NOMO-1 treated with DMSO at 0.1 percent for 48 hours (cell line): ENCODE results near the gene EFCAB9.
"Not testable (repeated sequence)": the region's sequence is repeated elsewhere in the genome, so short reads cannot be mapped to it uniquely, and the experiment has no call there.

Experiments used
- DNase-seq: peaks from one replicate; lab custom pipeline; 2025; ENCODE audit not compliant: unreplicated experiment; lab: John Stamatoyannopoulos, UW

EFCAB9 gene

DNA sequence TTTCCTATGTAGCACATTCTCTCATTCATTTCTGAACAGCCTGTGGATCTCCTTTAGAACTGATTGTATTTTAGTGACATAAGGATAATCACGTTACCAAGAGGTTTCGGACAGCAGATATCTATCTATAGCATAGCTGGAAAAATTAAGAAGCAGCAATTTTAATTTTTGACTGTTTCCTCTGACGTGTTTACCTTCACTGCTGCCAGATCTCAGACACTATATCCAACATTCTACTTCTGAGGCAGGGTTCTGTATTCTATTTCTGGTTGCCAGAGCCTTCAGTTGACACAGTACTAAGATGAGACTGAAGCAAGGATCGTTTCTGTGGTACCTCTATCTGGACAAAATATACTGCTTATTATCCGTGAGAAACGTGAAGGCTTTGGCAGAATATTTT is at the start of gene EFCAB9:
EFCAB9 (plus strand) TSS at position 301 of the 400 bp plus-strand sequence; CDS start at position 302, 1 bp downstream.
- no peak for DNase-seq

DNA sequence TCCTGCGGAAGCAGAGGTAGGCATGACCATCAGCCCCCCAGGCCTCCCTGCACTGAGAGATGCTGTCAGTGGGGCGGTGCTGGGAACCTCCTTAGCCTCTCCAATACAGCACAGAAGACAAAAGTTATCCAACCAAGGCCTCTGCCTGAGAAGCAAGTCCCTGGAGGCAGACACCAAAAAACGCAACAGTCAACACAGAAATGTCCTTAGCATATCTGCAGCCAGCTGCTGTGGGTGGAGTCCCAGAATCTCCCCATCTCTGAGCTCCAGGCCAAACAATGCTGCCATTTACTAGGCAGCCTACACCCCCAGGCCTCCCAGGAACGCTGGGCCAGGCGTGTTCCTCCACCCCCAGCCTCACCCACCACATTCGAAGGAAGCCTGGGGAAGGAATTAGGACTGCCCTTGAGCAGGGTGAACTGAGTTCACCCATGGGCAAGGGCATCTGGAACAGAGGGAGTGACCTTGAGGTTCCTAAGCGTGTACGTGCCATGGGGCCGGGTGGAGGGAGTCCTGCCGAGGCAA is 49.6 kb upstream of the EFCAB9 start:
- no peak for DNase-seq

DNA sequence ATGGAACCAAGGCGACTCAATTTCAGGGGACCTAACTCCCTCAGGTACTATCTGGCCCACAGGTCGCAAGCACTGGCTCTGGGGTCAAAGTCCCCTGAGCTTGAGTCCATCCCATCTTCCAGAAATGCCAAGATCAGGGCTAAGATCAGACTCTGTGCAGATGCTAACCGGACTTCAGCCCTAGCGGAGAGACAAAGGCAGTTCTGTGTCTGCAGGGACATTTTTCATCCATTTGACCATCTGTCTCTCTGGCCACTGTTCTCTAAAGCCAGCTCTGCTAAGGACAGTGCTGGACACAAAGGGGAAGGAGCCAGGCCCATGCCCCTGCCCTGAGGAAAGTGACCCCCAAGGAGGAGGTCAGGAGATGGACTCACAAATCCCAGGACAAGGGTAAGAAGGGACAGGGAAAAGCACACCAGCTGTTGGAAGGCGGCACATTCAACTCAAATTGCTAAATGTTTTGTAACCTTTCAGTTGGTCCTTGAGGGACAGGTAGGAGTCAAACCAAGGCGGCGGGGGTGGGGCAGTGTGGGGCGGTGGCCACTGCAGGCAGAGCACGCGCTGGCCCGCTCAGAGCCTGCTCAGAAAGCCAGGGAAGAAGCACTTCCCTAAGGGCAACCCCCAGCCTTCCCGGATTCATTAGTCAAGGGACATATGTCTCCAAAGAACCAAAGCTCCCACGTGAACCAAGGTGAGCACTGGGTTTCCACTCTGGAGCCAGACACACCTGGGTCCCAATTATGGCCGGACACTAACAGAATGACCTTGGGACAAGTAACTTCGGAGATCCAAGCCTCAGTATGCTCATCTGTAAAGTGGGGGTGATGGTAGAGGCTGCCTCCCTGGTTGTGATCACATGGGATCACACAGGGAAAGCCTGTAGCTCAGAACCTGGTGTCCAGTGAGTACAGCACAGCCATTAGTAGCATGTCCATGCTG is 48.8 kb upstream of the EFCAB9 start:
- no peak for DNase-seq

DNA sequence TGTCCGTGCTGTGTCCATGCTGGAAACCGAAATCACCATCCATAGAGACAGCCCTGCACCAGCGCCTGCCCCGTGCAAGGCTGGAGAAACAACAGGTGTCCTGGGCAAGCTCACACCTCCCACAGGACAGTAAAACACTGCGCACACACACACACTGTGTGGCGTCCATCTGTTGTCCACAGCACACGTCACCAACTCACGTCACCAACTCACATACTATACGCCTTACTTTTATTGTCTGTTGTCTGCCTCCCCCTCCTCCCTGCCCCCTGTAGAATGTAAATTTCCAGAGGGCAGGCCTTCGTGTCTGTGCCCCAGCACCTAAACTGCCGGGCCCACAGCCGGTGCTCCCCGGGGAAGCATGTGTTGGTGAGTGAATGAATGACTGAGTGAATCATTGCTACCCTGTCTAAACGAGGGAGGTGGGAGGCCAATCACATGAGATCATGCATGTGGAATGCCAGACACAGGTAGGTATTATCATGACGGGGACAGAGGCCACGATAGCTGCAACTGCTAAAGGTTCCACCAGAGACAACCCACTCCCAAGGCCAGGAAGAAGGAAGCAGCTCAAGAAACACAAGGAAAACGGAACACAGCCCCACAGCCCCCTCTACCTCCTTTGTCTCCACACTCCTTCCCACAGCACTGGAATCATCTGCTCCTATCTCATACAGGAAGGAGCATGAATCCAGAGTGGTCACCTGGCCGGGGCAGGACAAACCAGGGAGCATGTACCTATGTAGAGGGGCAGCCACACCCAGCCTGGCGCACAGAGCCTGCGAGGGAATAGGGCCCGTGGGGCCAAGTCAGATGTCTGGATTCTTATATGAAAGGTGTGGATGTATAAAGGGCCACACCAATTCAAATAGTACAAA is 47.9 kb upstream of the EFCAB9 start:
- DNase-seq, result no peak

DNA sequence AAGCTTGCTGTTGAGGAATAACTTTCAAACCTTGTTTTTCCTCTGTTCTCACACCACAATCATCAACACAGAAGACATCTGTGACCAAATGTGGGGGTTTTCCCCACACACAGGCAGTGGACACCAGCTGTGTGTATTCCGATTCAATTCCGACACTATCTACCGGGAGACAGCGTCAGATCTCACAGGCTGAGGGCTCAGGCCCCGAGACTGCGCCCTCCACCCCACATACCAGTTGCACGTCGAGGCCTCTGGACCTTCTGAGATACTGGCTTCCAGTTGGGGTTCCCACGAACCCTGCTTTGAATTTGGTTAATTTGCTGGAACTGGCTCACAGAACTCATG is 47.3 kb upstream of the EFCAB9 start:
- no peak for DNase-seq

DNA sequence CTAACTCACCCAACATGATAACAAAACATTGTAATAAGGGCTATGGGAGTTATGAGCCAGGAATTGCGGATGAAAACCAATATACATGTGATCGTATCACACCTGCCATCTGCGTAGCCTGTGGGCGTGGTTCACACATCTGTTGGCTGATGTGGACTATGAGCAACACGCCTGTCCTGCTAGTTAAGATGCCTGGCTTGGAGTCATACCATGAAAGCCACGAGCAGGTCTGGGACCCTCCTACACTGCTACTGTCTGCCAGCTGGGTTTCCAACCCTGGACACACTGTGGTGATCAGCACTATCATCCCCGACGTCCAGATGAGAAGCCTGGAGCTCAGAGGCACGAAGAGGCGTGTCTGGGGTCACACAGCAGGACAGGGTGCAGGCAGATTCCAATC is 46.1 kb upstream of the EFCAB9 start:
- no peak for DNase-seq

DNA sequence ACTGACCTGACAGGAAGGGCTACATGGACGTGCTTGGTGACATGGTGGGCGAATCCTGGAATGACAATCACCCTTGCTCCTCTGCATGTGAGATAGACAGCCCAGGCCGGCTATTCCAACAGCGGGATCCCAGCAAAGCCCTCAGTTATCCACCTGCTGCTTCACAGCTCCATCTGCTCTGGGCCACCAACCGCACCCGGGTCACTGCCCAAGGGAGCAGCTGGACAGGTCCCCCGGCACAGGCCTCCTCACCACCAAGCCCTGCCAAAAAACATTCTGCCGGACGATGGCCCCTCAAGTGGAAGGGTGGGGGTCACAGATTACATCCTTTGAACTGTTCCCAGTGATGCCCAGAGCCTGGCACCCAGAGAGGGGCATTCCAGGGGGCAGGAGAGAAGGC is 45.6 kb upstream of the EFCAB9 start:
- no peak for DNase-seq

DNA sequence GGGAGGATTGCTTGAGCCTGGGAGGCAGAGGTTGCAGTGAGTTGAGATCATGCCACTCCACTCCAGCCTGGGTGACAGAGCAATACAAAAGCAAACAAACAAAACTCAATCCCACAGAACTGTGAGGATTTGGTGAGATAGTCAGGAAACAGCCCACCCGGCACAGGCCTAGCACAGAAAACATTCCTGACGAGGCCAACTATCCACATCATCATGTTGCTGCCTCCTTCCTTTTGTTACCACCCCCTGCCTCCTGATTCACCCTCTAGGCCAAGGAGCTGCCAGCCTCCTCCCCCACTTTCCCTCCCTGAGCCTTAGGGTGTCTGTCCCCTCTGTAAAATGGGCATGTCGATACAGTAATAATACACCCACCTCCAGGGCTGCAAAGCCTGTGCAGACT is 44.9 kb upstream of the EFCAB9 start:
- DNase-seq, result no peak

DNA sequence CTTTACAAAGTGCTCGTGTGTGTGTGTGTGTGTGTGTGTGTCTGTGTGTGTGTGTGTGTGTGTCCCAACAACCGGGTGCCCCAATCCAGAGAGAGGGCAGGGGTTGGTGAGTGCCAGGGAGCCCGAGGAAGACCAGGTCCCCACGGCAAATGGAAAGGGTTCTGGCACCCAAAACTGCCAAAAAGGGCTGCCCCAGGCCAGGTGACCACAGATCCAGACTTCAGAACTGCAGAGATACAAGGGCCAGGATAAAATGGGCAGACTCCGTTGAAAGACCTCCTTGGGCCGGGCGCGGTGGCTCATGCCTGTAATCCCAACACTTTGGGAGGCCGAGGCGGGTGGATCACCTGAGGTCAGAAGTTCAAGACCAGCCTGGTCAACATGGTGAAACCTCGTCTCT is 44.5 kb upstream of the EFCAB9 start:
- not testable (repeated sequence) for DNase-seq

DNA sequence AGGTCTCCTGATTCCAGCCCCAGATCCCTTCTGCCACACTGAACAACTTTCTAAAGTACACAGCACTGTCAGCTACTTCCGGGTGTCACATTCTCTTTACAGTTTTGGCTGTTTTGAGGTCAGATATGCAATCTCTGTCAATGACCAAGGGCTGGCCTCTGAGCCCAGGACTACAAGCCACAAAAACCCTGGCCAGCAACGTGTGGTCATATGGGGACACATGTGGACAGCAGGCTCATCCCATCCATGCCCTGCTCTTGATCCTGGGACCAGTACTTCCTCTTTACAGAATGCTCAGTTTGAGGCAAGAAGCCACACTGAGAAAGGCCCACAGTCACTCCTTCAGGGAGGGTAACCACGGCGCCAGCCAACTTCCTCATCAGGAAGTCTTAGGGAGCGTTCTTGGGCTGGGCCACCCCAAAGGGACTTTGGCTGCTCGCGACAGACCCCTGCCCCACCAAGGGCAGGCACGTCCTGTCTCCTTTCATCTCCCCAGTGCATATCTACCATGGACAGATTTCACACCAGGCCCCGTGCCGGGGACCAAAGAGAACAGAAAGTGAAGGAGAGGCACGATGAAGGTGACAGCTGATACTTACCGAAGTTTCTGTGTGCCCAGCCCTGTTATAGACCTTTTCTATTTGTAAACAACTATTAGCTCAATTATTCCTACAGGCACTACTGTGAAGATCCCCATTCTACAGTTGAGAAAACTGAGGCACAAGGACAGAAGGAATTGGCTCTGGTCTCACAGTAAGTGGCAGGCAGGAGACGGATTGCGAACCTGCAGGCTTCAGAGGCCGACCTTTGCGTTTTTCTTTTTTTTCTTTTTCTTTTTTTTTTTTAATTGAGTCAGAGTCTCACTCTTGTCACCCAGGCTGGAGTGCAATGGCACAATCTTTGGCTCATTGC is 43.2 kb upstream of the EFCAB9 start:
- peak; percentile 83 for DNase-seq

DNA sequence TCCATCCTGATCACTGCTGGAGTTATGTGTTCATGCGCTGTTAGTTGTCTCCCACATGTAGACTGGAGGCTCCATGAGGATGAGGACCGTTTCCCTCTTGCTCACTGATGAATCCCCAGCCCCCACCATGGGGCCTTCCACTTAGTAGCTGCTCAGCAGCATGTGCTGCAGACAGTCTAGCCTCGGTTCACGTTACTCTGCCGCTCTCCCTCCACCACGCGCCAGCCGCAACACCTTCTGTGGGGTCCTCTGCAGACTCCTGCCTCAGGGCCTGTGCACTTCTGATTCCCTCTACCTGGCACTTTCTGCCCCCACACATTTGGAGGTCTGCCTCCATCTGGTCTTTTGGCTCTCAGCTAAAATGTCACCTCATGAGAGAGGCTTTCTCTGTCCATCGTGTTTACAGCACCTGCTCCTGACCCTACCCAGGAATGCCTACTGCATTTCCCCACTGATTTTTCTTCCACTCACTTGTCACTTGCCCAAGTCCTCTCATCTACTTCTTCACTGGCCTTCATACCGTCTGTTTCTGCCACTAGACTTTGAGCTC is 42.2 kb upstream of the EFCAB9 start:
- DNase-seq, result no peak

DNA sequence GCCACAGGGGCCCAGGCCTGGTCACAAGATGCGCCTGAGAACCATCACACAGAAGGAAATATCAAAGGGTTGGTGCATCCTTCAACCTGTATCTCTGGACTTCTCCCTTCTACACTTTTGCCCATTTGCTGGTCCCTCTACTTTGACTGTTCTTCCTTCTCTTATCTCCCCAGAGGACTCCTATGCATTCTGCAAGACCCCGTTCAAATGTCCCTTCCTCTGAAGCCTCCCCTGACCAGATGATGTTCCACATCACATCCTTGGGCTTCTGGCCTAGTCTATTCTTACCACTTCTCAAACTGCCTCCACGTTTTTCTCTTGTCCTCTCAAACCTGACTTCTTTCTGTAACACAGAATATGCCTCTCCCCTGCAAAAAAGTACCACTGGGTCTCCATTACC is 40.3 kb upstream of the EFCAB9 start:
- no peak for DNase-seq

DNA sequence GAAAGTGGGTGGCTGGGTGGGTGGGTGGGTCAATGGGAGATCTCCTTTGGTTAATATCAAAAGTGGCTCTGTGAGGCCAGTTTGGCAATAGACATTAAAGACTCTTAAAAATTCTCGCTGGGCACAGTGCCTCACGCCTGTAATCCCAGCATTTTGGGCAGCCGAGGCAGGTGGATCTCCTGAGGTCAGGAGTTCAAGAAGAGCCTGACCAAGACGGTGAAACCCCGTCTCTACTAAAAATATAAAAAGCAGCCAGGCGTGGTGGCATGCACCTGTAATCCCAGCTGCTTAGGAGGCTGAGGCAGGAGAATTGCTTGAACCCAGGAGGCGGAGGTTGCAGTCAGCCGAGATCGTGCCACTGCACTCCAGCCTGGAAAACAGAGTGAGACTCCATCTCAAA is 38.9 kb upstream of the EFCAB9 start:
- DNase-seq, result not testable (repeated sequence)

DNA sequence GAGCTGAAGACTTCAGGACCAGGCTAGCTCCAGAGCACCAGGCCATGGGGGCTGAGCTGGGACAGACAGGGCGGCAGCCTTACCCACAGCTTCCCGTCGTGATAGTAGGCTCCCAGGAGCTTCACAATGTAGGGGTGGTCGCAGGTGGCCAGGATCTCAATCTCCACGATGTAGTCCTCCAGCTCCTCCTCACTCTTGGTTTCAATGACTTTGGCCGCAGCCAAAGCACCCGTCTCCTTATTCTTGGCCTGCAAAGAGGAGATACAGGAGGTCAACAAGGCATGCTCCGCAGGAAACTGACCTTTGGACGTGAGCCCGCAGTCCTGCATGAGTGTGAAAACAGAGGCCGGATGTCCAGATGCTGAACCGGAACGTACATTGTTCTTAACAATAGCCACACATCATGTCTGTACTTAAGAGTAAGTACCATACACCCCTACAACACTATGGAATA is 37.4 kb upstream of the EFCAB9 start:
- no peak for DNase-seq

DNA sequence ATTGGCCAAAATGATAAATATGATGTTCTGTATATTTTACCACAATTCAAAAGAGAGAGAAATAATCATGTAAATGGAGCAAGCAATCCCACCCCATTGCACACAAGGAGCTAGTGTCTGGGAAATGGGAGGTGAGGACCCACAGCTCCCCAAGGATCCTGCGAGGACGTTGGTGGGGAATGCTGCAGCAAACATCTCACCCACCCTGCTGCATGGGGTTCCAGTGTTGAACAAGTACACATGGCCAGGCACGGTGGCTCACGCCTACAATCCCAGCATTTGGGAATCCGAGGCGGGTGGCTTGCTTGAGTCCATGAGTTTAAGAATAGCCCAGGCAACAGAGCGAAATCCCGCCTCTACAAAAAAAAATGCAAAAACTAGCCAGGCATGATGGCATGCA is 35.0 kb upstream of the EFCAB9 start:
- no peak for DNase-seq

DNA sequence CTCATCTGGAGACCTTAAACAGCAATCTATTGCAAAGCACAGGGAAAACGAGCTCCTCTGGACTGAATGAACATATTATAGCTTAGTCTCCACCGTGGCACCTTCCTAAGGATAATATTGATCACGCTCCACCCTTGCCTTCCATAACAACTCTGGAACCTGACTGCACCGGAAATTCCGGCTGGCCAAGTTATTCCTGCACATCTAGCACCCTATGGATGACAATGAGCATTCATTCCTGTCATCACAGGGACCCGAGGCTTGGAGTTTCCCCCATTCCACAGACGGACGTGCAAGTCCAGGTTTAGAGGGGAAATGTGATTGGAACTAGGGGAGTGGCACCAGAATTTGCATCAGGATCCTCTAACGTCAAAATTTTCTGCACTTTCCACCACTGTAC is 33.5 kb upstream of the EFCAB9 start:
- DNase-seq, result no peak

DNA sequence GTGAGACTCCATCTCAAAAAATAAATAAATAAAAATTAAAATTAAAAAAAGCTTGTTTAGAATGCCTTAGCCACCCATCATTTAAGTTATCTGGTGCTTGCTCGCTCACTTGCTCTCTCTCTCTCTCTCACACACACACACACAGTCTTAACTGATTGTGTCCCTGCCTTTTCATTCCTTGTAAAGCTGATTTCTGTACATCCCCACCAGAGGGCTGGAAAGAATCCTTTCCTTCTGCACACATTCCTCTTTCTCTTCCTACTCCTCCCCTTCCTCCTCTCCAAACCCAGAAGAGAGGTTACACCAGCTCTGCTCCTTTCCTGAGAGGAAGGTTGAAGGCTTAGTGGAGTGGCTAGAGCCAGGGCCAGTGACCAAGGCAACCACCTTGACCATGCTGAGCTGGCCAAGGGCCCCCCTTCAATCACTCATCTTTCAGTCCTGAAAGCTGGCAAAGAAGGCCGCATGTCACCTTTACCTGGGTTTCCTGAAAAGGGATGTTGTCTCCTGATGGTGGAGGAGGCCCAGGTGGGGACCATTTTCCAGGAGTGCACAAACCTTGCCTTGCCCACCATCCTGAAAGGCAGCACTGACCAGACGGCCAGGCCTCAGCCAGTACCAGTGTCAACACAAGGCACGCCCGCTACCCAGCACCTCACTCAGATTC is 31.5 kb upstream of the EFCAB9 start:
- no peak for DNase-seq

DNA sequence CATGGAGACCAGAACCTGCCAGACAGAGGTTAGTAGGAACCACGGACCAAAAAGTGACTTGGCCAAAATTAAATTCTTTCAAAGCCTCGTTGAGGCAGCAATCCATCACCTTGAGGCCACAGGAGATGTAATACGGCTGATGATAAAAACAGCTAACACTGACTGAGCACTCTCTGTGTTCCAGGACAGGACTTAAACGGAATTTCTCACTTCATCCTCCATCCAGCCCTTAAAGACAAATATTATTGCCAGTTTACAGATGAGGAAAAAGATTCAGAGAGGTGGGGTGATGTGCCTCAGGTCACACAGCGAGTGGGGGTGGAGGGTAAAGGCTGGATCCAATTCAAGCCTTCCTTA is 31.0 kb upstream of the EFCAB9 start:
- DNase-seq, result no peak

DNA sequence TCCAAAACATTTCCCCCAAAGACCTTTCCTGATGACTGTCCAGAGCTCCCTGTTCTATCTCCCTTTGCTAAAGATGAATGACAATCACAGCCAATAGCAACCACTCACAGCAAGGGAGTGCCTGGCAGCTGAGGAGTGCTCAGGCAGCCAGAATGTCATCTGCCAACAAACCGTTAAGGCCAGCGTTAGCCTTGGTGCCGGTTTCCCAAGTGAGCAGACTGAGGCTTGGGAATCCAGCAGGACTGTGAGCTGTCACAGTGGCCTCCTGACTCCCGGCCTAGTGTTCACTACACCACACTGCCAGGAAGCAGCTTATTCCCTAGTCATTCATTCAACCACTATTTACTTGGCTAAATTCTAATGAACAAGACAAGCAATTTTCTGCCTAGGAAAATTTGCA is 30.6 kb upstream of the EFCAB9 start:
- DNase-seq, result no peak

DNA sequence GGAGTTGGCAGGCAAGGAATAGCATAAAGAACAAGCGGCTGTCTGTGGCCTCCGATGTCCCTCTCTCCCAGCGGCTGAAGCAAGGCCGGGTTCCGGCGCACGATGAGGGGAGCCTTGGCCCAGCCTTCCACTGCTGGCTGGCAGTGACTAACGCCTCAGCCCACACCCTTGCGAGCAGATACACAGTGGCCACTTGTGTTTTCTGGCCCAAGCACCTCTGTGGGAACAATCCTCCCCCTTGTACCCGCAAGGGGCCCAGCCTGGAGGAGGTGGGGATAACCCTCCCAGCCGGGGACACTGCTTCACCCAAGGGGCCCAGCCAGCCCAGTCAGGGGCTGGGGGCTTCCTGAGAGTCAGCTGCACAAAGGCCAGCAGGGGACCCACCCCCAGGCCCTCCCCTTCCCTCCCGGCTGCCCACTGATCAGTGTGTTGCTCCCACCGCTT is 29.2 kb upstream of the EFCAB9 start:
- DNase-seq, result no peak
